Measurements from ENCODE around the gene TMEM217. TPM values are rescaled to one million over a fixed set of nuclear protein-coding genes. Genes with fewer than 3 reads are reported as not detected.

The TMEM217 gene
- total RNA-seq, 1 donor from 2014 or later, result not detected

GRCh38 chr6:37244430-37245310, 13.3 kb downstream of the TMEM217 start:
- peaks cover 47% of the 10 kb centered on the region for H3K4me1 ChIP-seq
- no peaks in the 10 kb centered on the region for H3K36me3 ChIP-seq
- no peak for TF ChIP-seq POLR2A (IDR thresholded peaks at IDR 0.05)
- peak; percentile 66 to 98 for TF ChIP-seq POLR2AphosphoS5 (IDR thresholded peaks at IDR 0.05; ENCODE audit: insufficient read depth in 1 of 2, low read depth in 1 of 2)
- intact Hi-C loops (cut with DNase I), result no loop called here
- peak in 1 of 2 donors; percentile 99 for DNase-seq (ENCODE audit: extremely low spot score in 2 of 2)
- no peaks in the 10 kb centered on the region for H3K9me3 ChIP-seq
- no peaks in the 10 kb centered on the region for H3K27me3 ChIP-seq
- peak overlapping the region; percentile 87 for H3K27ac ChIP-seq
- H3K4me3 ChIP-seq, result no peak overlapping the region

- no peaks in the 10 kb centered on the region for H3K36me3 ChIP-seq
- TF ChIP-seq CTCF (IDR thresholded peaks at IDR 0.05) (no peak), POLR2A (IDR thresholded peaks at IDR 0.05) (no peak), POLR2AphosphoS5 (IDR thresholded peaks at IDR 0.05; ENCODE audit: insufficient read depth in 1 of 2, low read depth in 1 of 2) (no peak)
- no peaks in the 10 kb centered on the region for H3K9me3 ChIP-seq
- intact Hi-C loops (cut with DNase I), result no loop called here
- H3K27me3 ChIP-seq, result no peaks in the 10 kb centered on the region
- peaks cover 48% of the 10 kb centered on the region for H3K4me1 ChIP-seq
- DNase-seq (ENCODE audit: extremely low spot score in 2 of 2), result no peak
- no peak overlapping the region for H3K4me3 ChIP-seq
- H3K27ac ChIP-seq, result peak overlapping the region; percentile 87
These were observed 14.1 kb downstream of the TMEM217 start for GRCh38 chr6:37243816-37244370.

GRCh38 chr6:37243131-37243815, 14.7 kb downstream of the TMEM217 start:
- DNase-seq (ENCODE audit: extremely low spot score in 2 of 2), result no peak
- H3K4me3 ChIP-seq, result no peak overlapping the region
- TF ChIP-seq POLR2A (IDR thresholded peaks at IDR 0.05) (no peak), POLR2AphosphoS5 (IDR thresholded peaks at IDR 0.05; ENCODE audit: insufficient read depth in 1 of 2, low read depth in 1 of 2) (no peak), CTCF (IDR thresholded peaks at IDR 0.05) (no peak)
- intact Hi-C loops (cut with DNase I), result no loop called here
- peaks cover 48% of the 10 kb centered on the region for H3K4me1 ChIP-seq
- no peaks in the 10 kb centered on the region for H3K9me3 ChIP-seq
- H3K27me3 ChIP-seq, result no peaks in the 10 kb centered on the region
- H3K27ac ChIP-seq, result peak overlapping the region; percentile 87
- H3K36me3 ChIP-seq, result no peaks in the 10 kb centered on the region

GRCh38 chr6:37242429-37243052, 15.4 kb downstream of the TMEM217 start:
- H3K4me1 ChIP-seq, result peaks cover 48% of the 10 kb centered on the region
- H3K9me3 ChIP-seq, result no peaks in the 10 kb centered on the region
- TF ChIP-seq POLR2A (IDR thresholded peaks at IDR 0.05) (no peak), POLR2AphosphoS5 (IDR thresholded peaks at IDR 0.05; ENCODE audit: insufficient read depth in 1 of 2, low read depth in 1 of 2) (peak in 1 of 2 donors; percentile 87)
- H3K27me3 ChIP-seq, result no peaks in the 10 kb centered on the region
- H3K36me3 ChIP-seq, result no peaks in the 10 kb centered on the region
- intact Hi-C loops (cut with DNase I), result no loop called here
- peak overlapping the region; percentile 87 for H3K27ac ChIP-seq
- no peak for DNase-seq (ENCODE audit: extremely low spot score in 2 of 2)
- no peak overlapping the region for H3K4me3 ChIP-seq

GRCh38 chr6:37241775-37242428, 16.0 kb downstream of the TMEM217 start:
- Histone ChIP-seq H3K4me1 (peaks cover 48% of the 10 kb centered on the region), H3K9me3 (no peaks in the 10 kb centered on the region), H3K27ac (peak overlapping the region; percentile 87), H3K27me3 (no peaks in the 10 kb centered on the region), H3K4me3 (no peak overlapping the region), H3K36me3 (no peaks in the 10 kb centered on the region)
- no peak for DNase-seq (ENCODE audit: extremely low spot score in 2 of 2)
- TF ChIP-seq POLR2AphosphoS5 (IDR thresholded peaks at IDR 0.05; ENCODE audit: insufficient read depth in 1 of 2, low read depth in 1 of 2), result no peak
- intact Hi-C loops (cut with DNase I), result no loop called here

- intact Hi-C loops (cut with DNase I), result no loop called here
- TF ChIP-seq POLR2A (IDR thresholded peaks at IDR 0.05) (no peak), CTCF (IDR thresholded peaks at IDR 0.05) (no peak)
- H3K9me3 ChIP-seq, result no peaks in the 10 kb centered on the region
- peak overlapping the region; percentile 87 for H3K27ac ChIP-seq
- DNase-seq (ENCODE audit: extremely low spot score in 2 of 2), result no peak
- H3K27me3 ChIP-seq, result no peaks in the 10 kb centered on the region
- peaks cover 48% of the 10 kb centered on the region for H3K4me1 ChIP-seq
- no peak overlapping the region for H3K4me3 ChIP-seq
- H3K36me3 ChIP-seq, result no peaks in the 10 kb centered on the region
These were observed 16.8 kb downstream of the TMEM217 start for GRCh38 chr6:37241131-37241530.
